GM12878 (cell line): ENCODE data around the gene SPATA3. TPM values are rescaled to one million over a fixed set of nuclear protein-coding genes. Genes with fewer than 3 reads are reported as not detected.

ENCODE experiments used
- BRCA1 ChIP-seq: IDR thresholded peaks from 2 replicates; pipeline ENCODE4 v1.6.1; 2011; ENCODE audit warnings: low read depth, low read length, improper control_type of control experiment
- CBX5 ChIP-seq: sonication (generic); IDR thresholded peaks from 2 replicates; pipeline ENCODE4 v1.6.1; 2016; ENCODE audit warnings: low read depth, moderate library complexity, mild to moderate bottlenecking, inconsistent platforms
- EED ChIP-seq: sonication (generic); IDR thresholded peaks from 2 replicates; pipeline ENCODE4 v1.6.1; 2016; ENCODE audit warnings: antibody characterized with exemption, low read depth
- GABPA ChIP-seq: IDR thresholded peaks from 2 replicates; pipeline ENCODE4 v1.6.1; 2014; ENCODE audit warnings: antibody characterized with exemption, low read depth, mild to moderate bottlenecking, inconsistent platforms
- HDAC6 ChIP-seq: fragments of 200-600 bp; sonication (generic); IDR thresholded peaks from one replicate; pipeline ENCODE4 v1.8.0; 2017; ENCODE audit warnings: antibody characterized with exemption; ENCODE audit not compliant: unreplicated experiment
- HDGF ChIP-seq: fragments of 450-650 bp; IDR thresholded peaks from 2 replicates; pipeline ENCODE4 v1.6.1; 2016; ENCODE audit warnings: antibody characterized with exemption
- KDM1A ChIP-seq: fragments of 200-600 bp; sonication (generic); IDR thresholded peaks from 2 replicates; pipeline ENCODE4 v1.6.1; 2016; ENCODE audit warnings: borderline replicate concordance
- MYB ChIP-seq: fragments of 150-350 bp; IDR thresholded peaks from 2 replicates; pipeline ENCODE4 v1.6.1; 2014; ENCODE audit warnings: mild to moderate bottlenecking, low read depth, low read length, borderline replicate concordance
- NFXL1 ChIP-seq: fragments of 450-650 bp; IDR thresholded peaks from 2 replicates; pipeline ENCODE4 v1.6.1; 2017; ENCODE audit warnings: antibody characterized with exemption, mild to moderate bottlenecking, borderline replicate concordance
- NFYB ChIP-seq: IDR thresholded peaks from 2 replicates; pipeline ENCODE4 v1.6.1; 2011; ENCODE audit warnings: low read depth, mild to moderate bottlenecking, low read length, improper control_type of control experiment, moderate library complexity; ENCODE audit not compliant: insufficient read depth
- PML ChIP-seq: IDR thresholded peaks from 2 replicates; pipeline ENCODE4 v1.6.1; 2012; ENCODE audit warnings: low read length, inconsistent platforms
- RAD21 ChIP-seq: IDR thresholded peaks from 2 replicates; pipeline ENCODE4 v1.6.1; 2011; ENCODE audit warnings: mild to moderate bottlenecking, low read depth, low read length, moderate library complexity; ENCODE audit not compliant: insufficient read depth
- RUNX3 ChIP-seq: IDR thresholded peaks from 2 replicates; pipeline ENCODE4 v1.6.1; 2012; ENCODE audit warnings: low read length, inconsistent platforms
- SMAD5 ChIP-seq: IDR thresholded peaks from 2 replicates; pipeline ENCODE4 v1.6.1; 2016; ENCODE audit warnings: antibody characterized with exemption, low read depth
- SPI1 ChIP-seq: IDR thresholded peaks from 2 replicates; pipeline ENCODE4 v1.6.1; 2011; ENCODE audit warnings: low read depth, mild to moderate bottlenecking, low read length, moderate library complexity, borderline replicate concordance; ENCODE audit not compliant: insufficient read depth
- SRF ChIP-seq, 2 experiments: IDR thresholded peaks; 2 replicates each; pipeline ENCODE4 v1.6.1; 2011; ENCODE audit warnings: low read depth in 2 of 2, low read length in 2 of 2, mild to moderate bottlenecking in 1 of 2, moderate library complexity in 1 of 2
- TCF3 ChIP-seq: IDR thresholded peaks from 2 replicates; pipeline ENCODE4 v1.6.1; 2012; ENCODE audit warnings: low read depth, mild to moderate bottlenecking, low read length, borderline replicate concordance; ENCODE audit not compliant: insufficient read depth
- WRNIP1 ChIP-seq: IDR thresholded peaks from 2 replicates; pipeline ENCODE4 v1.6.1; 2011; ENCODE audit warnings: low read depth, low read length, improper control_type of control experiment, borderline replicate concordance
- YY1 ChIP-seq: IDR thresholded peaks from 2 replicates; pipeline ENCODE4 v1.6.1; 2011; ENCODE audit warnings: low read depth, mild to moderate bottlenecking, low read length
- ZNF217 ChIP-seq: fragments of 450-650 bp; IDR thresholded peaks from 2 replicates; pipeline ENCODE4 v1.6.1; 2017; ENCODE audit warnings: antibody characterized with exemption, mild to moderate bottlenecking
- polyA plus RNA-seq, 11 experiments: library from polyadenylated mRNA; depleted of rRNA in 4 of 11; unstranded in 6 of 11; stranded (reverse) in 5 of 11; fragments of >200 nt; fragmentation: Nextera tagmentation in 4 of 11; fragmentation: Illumina TruSeq in 1 of 11; extraction: Ambion mirVana in 4 of 11; extraction: Trizol in 1 of 11; gene quantifications; 1 replicate in 1 of 11; 2 replicates in 10 of 11; pipeline versions ENCODE4 v1.2.1 to v1.2.3, GENCODE V29; 2011 to 2016; ENCODE audit warnings: inconsistent platforms in 2 of 11, missing spikeins in 2 of 11, low read depth in 1 of 11
- total RNA-seq, 4 experiments: library from RNA; depleted of rRNA in 3 of 4; stranded (reverse); fragments of >200 nt in 3 of 4; fragmentation: Illumina TruSeq in 1 of 4; extraction: Trizol in 1 of 4; gene quantifications; 2 replicates each; pipeline versions ENCODE4 v1.2.1 to v1.2.3, GENCODE V29; 2013 to 2021
- TF ChIP-seq, protein P1 (sequence below): fragments of 450-650 bp; IDR thresholded peaks from 2 replicates; pipeline ENCODE4 v1.6.1; 2016; ENCODE audit warnings: mild to moderate bottlenecking
- TF ChIP-seq, protein P2 (sequence below): fragments of 450-650 bp; IDR thresholded peaks from 2 replicates; pipeline ENCODE4 v1.6.1; 2017; ENCODE audit warnings: mild to moderate bottlenecking, moderate library complexity
- TF ChIP-seq, protein P3 (sequence below): IDR thresholded peaks from 2 replicates; pipeline ENCODE4 v1.6.1; 2011; ENCODE audit warnings: borderline replicate concordance, low read depth, mild to moderate bottlenecking, moderate library complexity, low read length; ENCODE audit not compliant: insufficient read depth, poor library complexity, severe bottlenecking
- TF ChIP-seq, protein P4 (sequence below): IDR thresholded peaks from 2 replicates; pipeline ENCODE4 v1.6.1; 2012; ENCODE audit warnings: low read depth, low read length, improper control_type of control experiment

The SPATA3 gene
- total and polyA plus RNA-seq, 10 of the 15 experiments (the other 5 are each of a cell fraction or from before 2014, with no cell fraction given): not detected

DNA sequence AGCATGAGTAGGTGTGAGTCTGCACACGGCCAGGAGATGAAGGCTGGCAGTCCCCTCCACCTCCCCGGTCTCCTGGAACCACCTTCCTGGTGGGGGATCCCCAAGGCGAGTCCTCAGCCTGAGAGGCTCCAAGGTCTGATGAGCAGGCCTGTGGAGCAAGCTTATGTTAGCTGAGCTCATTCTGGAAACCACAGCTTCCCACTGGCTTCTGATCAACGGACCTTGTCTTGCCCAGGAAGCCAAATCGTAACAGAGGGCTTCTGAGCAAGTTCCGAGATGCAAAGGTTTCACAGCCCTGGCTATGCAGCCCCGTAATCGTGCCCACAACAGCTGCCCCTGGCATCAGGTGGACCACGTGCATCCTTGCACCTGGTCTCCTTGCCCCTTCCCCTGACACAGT, 42.1 kb upstream of the SPATA3 start (continued):
- no peak for TF ChIP-seq SPI1
- TF ChIP-seq PML: no peak
- TF ChIP-seq, protein P1, sequence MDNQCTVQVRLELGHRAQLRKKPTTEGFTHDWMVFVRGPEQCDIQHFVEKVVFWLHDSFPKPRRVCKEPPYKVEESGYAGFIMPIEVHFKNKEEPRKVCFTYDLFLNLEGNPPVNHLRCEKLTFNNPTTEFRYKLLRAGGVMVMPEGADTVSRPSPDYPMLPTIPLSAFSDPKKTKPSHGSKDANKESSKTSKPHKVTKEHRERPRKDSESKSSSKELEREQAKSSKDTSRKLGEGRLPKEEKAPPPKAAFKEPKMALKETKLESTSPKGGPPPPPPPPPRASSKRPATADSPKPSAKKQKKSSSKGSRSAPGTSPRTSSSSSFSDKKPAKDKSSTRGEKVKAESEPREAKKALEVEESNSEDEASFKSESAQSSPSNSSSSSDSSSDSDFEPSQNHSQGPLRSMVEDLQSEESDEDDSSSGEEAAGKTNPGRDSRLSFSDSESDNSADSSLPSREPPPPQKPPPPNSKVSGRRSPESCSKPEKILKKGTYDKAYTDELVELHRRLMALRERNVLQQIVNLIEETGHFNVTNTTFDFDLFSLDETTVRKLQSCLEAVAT: no peak
- TF ChIP-seq CBX5: no peak
- TF ChIP-seq RUNX3: no peak
- TF ChIP-seq SRF (IDR thresholded peaks at IDR 0.05; ENCODE audit: low read depth in 2 of 2, low read length in 2 of 2): no peak
- no peak for TF ChIP-seq GABPA
- no peak for TF ChIP-seq KDM1A
- no peak for TF ChIP-seq RAD21
- TF ChIP-seq NFXL1: no peak
- TF ChIP-seq, protein P2, sequence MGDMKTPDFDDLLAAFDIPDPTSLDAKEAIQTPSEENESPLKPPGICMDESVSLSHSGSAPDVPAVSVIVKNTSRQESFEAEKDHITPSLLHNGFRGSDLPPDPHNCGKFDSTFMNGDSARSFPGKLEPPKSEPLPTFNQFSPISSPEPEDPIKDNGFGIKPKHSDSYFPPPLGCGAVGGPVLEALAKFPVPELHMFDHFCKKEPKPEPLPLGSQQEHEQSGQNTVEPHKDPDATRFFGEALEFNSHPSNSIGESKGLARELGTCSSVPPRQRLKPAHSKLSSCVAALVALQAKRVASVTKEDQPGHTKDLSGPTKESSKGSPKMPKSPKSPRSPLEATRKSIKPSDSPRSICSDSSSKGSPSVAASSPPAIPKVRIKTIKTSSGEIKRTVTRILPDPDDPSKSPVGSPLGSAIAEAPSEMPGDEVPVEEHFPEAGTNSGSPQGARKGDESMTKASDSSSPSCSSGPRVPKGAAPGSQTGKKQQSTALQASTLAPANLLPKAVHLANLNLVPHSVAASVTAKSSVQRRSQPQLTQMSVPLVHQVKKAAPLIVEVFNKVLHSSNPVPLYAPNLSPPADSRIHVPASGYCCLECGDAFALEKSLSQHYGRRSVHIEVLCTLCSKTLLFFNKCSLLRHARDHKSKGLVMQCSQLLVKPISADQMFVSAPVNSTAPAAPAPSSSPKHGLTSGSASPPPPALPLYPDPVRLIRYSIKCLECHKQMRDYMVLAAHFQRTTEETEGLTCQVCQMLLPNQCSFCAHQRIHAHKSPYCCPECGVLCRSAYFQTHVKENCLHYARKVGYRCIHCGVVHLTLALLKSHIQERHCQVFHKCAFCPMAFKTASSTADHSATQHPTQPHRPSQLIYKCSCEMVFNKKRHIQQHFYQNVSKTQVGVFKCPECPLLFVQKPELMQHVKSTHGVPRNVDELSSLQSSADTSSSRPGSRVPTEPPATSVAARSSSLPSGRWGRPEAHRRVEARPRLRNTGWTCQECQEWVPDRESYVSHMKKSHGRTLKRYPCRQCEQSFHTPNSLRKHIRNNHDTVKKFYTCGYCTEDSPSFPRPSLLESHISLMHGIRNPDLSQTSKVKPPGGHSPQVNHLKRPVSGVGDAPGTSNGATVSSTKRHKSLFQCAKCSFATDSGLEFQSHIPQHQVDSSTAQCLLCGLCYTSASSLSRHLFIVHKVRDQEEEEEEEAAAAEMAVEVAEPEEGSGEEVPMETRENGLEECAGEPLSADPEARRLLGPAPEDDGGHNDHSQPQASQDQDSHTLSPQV: peak; percentile 75; the same call in 1 of the 2 replicates
- TF ChIP-seq, protein P3, sequence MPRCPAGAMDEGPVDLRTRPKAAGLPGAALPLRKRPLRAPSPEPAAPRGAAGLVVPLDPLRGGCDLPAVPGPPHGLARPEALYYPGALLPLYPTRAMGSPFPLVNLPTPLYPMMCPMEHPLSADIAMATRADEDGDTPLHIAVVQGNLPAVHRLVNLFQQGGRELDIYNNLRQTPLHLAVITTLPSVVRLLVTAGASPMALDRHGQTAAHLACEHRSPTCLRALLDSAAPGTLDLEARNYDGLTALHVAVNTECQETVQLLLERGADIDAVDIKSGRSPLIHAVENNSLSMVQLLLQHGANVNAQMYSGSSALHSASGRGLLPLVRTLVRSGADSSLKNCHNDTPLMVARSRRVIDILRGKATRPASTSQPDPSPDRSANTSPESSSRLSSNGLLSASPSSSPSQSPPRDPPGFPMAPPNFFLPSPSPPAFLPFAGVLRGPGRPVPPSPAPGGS: peak; percentile 84
- no peak for TF ChIP-seq MYB
- TF ChIP-seq EED: peak; percentile 99
- TF ChIP-seq BRCA1: no peak
- peak; percentile 73; the same call in 1 of the 2 replicates for TF ChIP-seq HDGF
- no peak for TF ChIP-seq HDAC6
- TF ChIP-seq, protein P4, sequence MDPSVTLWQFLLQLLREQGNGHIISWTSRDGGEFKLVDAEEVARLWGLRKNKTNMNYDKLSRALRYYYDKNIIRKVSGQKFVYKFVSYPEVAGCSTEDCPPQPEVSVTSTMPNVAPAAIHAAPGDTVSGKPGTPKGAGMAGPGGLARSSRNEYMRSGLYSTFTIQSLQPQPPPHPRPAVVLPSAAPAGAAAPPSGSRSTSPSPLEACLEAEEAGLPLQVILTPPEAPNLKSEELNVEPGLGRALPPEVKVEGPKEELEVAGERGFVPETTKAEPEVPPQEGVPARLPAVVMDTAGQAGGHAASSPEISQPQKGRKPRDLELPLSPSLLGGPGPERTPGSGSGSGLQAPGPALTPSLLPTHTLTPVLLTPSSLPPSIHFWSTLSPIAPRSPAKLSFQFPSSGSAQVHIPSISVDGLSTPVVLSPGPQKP: no peak
- no peak for TF ChIP-seq WRNIP1
- TF ChIP-seq TCF3: peak; percentile 72; the same call in 1 of the 2 replicates
- peak; percentile 57; the same call in 1 of the 2 replicates for TF ChIP-seq ZNF217
- TF ChIP-seq NFYB: no peak
- TF ChIP-seq YY1: no peak
- no peak for TF ChIP-seq SMAD5
